Activated CD4-positive, alpha-beta T cell treated with anti-CD3 and anti-CD28 coated beads, Interleukin-2, amount 50 U/mL, for 24 hours (primary cell): Measurements from ENCODE around the gene PRLR.
"Not testable (repeated sequence)": the region's sequence is repeated elsewhere in the genome, so short reads cannot be mapped to it uniquely, and the experiment has no call there.

Experiments
- DNase-seq, 2 donors: peaks; one replicate each; pipeline ENCODE4 v3.0.0-alpha.2; 2020; ENCODE audit warnings: low read depth in 1 of 2, low spot score in 1 of 2

Gene PRLR

GRCh38 chr5:35198075-35198474, 32.2 kb downstream of the PRLR start:
- DNase-seq, result no peak

- no peak for DNase-seq
Observed at GRCh38 chr5:35197351-35197750, 32.9 kb downstream of the PRLR start.

- DNase-seq, result no peak
Observed at GRCh38 chr5:35195472-35195852, 34.8 kb downstream of the PRLR start.

- no peak for DNase-seq
Observed at GRCh38 chr5:35194635-35195471, 35.4 kb downstream of the PRLR start.

- DNase-seq, result no peak
Observed at GRCh38 chr5:35192506-35192905, 37.8 kb downstream of the PRLR start.

GRCh38 chr5:35189801-35190200, 40.5 kb downstream of the PRLR start:
- DNase-seq, result not testable (repeated sequence)

GRCh38 chr5:35188031-35188457, 42.2 kb downstream of the PRLR start:
- no peak for DNase-seq

- not testable (repeated sequence) for DNase-seq
Observed at GRCh38 chr5:35187621-35188020, 42.7 kb downstream of the PRLR start.

GRCh38 chr5:35186749-35187148, 43.5 kb downstream of the PRLR start:
- no peak for DNase-seq

- DNase-seq, result no peak
Observed at GRCh38 chr5:35185518-35185917, 44.8 kb downstream of the PRLR start.

GRCh38 chr5:35183556-35183955, 46.7 kb downstream of the PRLR start:
- no peak for DNase-seq

- DNase-seq, result peak in 1 of 2 donors; percentile 7
Observed at GRCh38 chr5:35182910-35183535, 47.3 kb downstream of the PRLR start.

- DNase-seq, result no peak
Observed at GRCh38 chr5:35182486-35182885, 47.8 kb downstream of the PRLR start.

GRCh38 chr5:35180046-35180445, 50.2 kb downstream of the PRLR start:
- no peak for DNase-seq

- DNase-seq, result no peak
Observed at GRCh38 chr5:35177783-35178182, 52.5 kb downstream of the PRLR start.

GRCh38 chr5:35172533-35172932, 57.8 kb downstream of the PRLR start:
- no peak for DNase-seq

- DNase-seq, result no peak
Observed at GRCh38 chr5:35171991-35172390, 58.3 kb downstream of the PRLR start.

GRCh38 chr5:35171078-35171477, 59.2 kb downstream of the PRLR start:
- no peak for DNase-seq

- DNase-seq, result no peak
Observed at GRCh38 chr5:35166043-35166442, 64.2 kb downstream of the PRLR start.

- DNase-seq, result no peak
Observed at GRCh38 chr5:35164860-35165542, 65.3 kb downstream of the PRLR start.

- no peak for DNase-seq
Observed at GRCh38 chr5:35163710-35164033, 66.6 kb downstream of the PRLR start.
